GM19043 (cell line): ENCODE results near the gene DHRSX.
A peak's percentile ranks its signal among the peaks of the same experiment; 100 is the strongest.
"Not testable (repeated sequence)": the region's sequence is repeated elsewhere in the genome, so short reads cannot be mapped to it uniquely, and the experiment has no call there.

Experiments used
- ATAC-seq: cut with Tn5 transposase; IDR thresholded peaks from one replicate; pipeline ENCODE4 v1.9.1; 2021; ENCODE audit warnings: low read depth; ENCODE audit not compliant: unreplicated experiment

Gene DHRSX

GRCh38 chrX:2500803-2501558, at the start of gene DHRSX, which contains the start of gene ZBED1:
TSS of gene DHRSX (minus strand) at chrX:2500976. CDS start at chrX:2500925, 51 bp downstream.
TSS of gene ZBED1 (minus strand) at chrX:2500976. CDS start at chrX:2490719, 10,257 bp downstream.
- peak; percentile 59 for ATAC-seq

- no peak for ATAC-seq
These were observed 49.1 kb upstream of the DHRSX start for GRCh38 chrX:2549876-2550275.

GRCh38 chrX:2548711-2549423, 48.1 kb upstream of the DHRSX start:
- no peak for ATAC-seq

- ATAC-seq: no peak
These were observed 47.0 kb upstream of the DHRSX start for GRCh38 chrX:2547736-2548135.

- ATAC-seq: no peak
These were observed 45.7 kb upstream of the DHRSX start for GRCh38 chrX:2546496-2546895.

- no peak for ATAC-seq
These were observed 44.4 kb upstream of the DHRSX start for GRCh38 chrX:2545144-2545543.

GRCh38 chrX:2542826-2543521, 42.2 kb upstream of the DHRSX start:
- no peak for ATAC-seq

- no peak for ATAC-seq
These were observed 40.8 kb upstream of the DHRSX start for GRCh38 chrX:2541603-2542002.

- no peak for ATAC-seq
These were observed 39.7 kb upstream of the DHRSX start for GRCh38 chrX:2540426-2540947.

- ATAC-seq: no peak
These were observed 38.8 kb upstream of the DHRSX start for GRCh38 chrX:2539586-2539985.

- no peak for ATAC-seq
These were observed 37.4 kb upstream of the DHRSX start for GRCh38 chrX:2538031-2538757.

GRCh38 chrX:2536974-2537373, 36.2 kb upstream of the DHRSX start:
- no peak for ATAC-seq

GRCh38 chrX:2536141-2536540, 35.4 kb upstream of the DHRSX start:
- no peak for ATAC-seq

GRCh38 chrX:2534261-2535021, 33.7 kb upstream of the DHRSX start:
- ATAC-seq: not testable (repeated sequence)

- ATAC-seq: no peak
These were observed 32.6 kb upstream of the DHRSX start for GRCh38 chrX:2533424-2533823.

GRCh38 chrX:2526390-2526789, 25.6 kb upstream of the DHRSX start:
- ATAC-seq: no peak

GRCh38 chrX:2523911-2524310, 23.1 kb upstream of the DHRSX start:
- ATAC-seq: no peak

- ATAC-seq: peak; percentile 24
These were observed 21.2 kb upstream of the DHRSX start for GRCh38 chrX:2521927-2522386.

GRCh38 chrX:2521092-2521926, 20.5 kb upstream of the DHRSX start:
- peak; percentile 78 for ATAC-seq
